GM21360 (cell line): Measurements from ENCODE around the gene NBDY.
A peak's percentile ranks its signal among the peaks of the same experiment; 100 is the strongest.
"Not testable (repeated sequence)": the region's sequence is repeated elsewhere in the genome, so short reads cannot be mapped to it uniquely, and the experiment has no call there.

Source experiments
- ATAC-seq: cut with Tn5 transposase; IDR thresholded peaks from one replicate; pipeline ENCODE4 v1.9.1; 2021; ENCODE audit warnings: mild to moderate bottlenecking, moderate library complexity; ENCODE audit not compliant: unreplicated experiment

Gene NBDY

GRCh38 chrX:56800307-56800706 lies 71.3 kb downstream of the NBDY start:
- no peak for ATAC-seq

- ATAC-seq = peak; percentile 83
Measured at GRCh38 chrX:56800801-56801200, 71.8 kb downstream of the NBDY start.

GRCh38 chrX:56802428-56802827 lies 73.4 kb downstream of the NBDY start:
- ATAC-seq = no peak

GRCh38 chrX:56802921-56803849 lies 74.1 kb downstream of the NBDY start:
- peak; percentile 35 for ATAC-seq

- no peak for ATAC-seq
Measured at GRCh38 chrX:56803850-56804681, 75.0 kb downstream of the NBDY start.

- ATAC-seq = no peak
Measured at GRCh38 chrX:56804867-56805266, 75.8 kb downstream of the NBDY start.

GRCh38 chrX:56805399-56805798 lies 76.4 kb downstream of the NBDY start:
- no peak for ATAC-seq

GRCh38 chrX:56806176-56806575 lies 77.1 kb downstream of the NBDY start:
- ATAC-seq = not testable (repeated sequence)

GRCh38 chrX:56811599-56811998 lies 82.6 kb downstream of the NBDY start:
- no peak for ATAC-seq

- peak; percentile 92 for ATAC-seq
Measured at GRCh38 chrX:56812515-56813105, 83.6 kb downstream of the NBDY start.

- no peak for ATAC-seq
Measured at GRCh38 chrX:56813318-56813837, 84.3 kb downstream of the NBDY start.

GRCh38 chrX:56817179-56817578 lies 88.1 kb downstream of the NBDY start:
- ATAC-seq = no peak

- ATAC-seq = no peak
Measured at GRCh38 chrX:56826020-56826419, 97.0 kb downstream of the NBDY start.

- no peak for ATAC-seq
Measured at GRCh38 chrX:56833626-56834025, 104.6 kb downstream of the NBDY start.

- ATAC-seq = no peak
Measured at GRCh38 chrX:56853436-56853835, 124.4 kb downstream of the NBDY start.

- no peak for ATAC-seq
Measured at GRCh38 chrX:56857042-56857441, 128.0 kb downstream of the NBDY start.

GRCh38 chrX:56860888-56861287 lies 131.8 kb downstream of the NBDY start:
- ATAC-seq = no peak
